Panc1 (cell line): ENCODE measurements around the gene MSANTD1. TPM values are rescaled to one million over a fixed set of nuclear protein-coding genes. Genes with fewer than 3 reads are reported as not detected.

ENCODE experiments used
- ATAC-seq: fragments of 200-7000 bp; cut with Tn5 transposase; 2 replicates; pipeline ENCODE4 v1.9.1; 2020; ENCODE audit warnings: mild to moderate bottlenecking, moderate library complexity
- BruUV-seq: library from RNA; stranded (reverse); fragments of 400-500 nt; replicated peaks from 2 replicates; lab custom pipeline; 2021; lab: Mats Ljungman, UMichigan
- CTCF ChIA-PET: fragments of 300-600 bp; sonication (Branson Sonifier 250); formaldehyde crosslinking; loops from one replicate; lab custom pipeline; 2022; ENCODE audit warnings: antibody characterized with exemption; lab: Charles Lee
- POLR2A ChIA-PET: fragments of 300-600 bp; sonication (Branson Sonifier 250); formaldehyde crosslinking; loops from one replicate; lab custom pipeline; 2022; ENCODE audit warnings: antibody characterized with exemption; lab: Charles Lee
- DNase-seq: peaks from one replicate; pipeline ENCODE4 v3.0.0-alpha.2; 2010; ENCODE audit warnings: low read depth, low spot score
- H3K27ac ChIP-seq: 2 replicates; pipeline ENCODE4 v1.5.1; 2011; ENCODE audit warnings: mild to moderate bottlenecking, low read length, inconsistent platforms
- H3K27me3 ChIP-seq: fragments of 200-500 bp; sonication (Bioruptor generic); 2 replicates; pipeline ENCODE4 v1.6.0; 2014; ENCODE audit warnings: low read length, inconsistent platforms; ENCODE audit not compliant: control insufficient read depth, insufficient read depth
- H3K36me3 ChIP-seq: fragments of 200-500 bp; sonication (Bioruptor generic); 2 replicates; pipeline ENCODE4 v1.5.1; 2014; ENCODE audit warnings: inconsistent platforms, mild to moderate bottlenecking, low read length, moderate library complexity; ENCODE audit not compliant: control insufficient read depth, insufficient read depth
- H3K4me1 ChIP-seq: 2 replicates; pipeline ENCODE4 v1.5.1; 2011; ENCODE audit warnings: inconsistent platforms, mild to moderate bottlenecking, low read length, moderate library complexity; ENCODE audit not compliant: control insufficient read depth, insufficient read depth
- H3K4me3 ChIP-seq, 2 experiments: 2 replicates each; pipeline ENCODE4 v1.5.1; 2011 to 2012; ENCODE audit warnings: low read depth in 2 of 2, low read length in 2 of 2, mild to moderate bottlenecking in 2 of 2, inconsistent platforms in 1 of 2, moderate library complexity in 1 of 2
- H3K9me3 ChIP-seq: fragments of 200-500 bp; sonication (Bioruptor generic); 2 replicates; pipeline ENCODE4 v1.5.1; 2014; ENCODE audit warnings: low read depth, mild to moderate bottlenecking, inconsistent platforms, low read length, moderate library complexity; ENCODE audit not compliant: control insufficient read depth, insufficient read depth
- POLR2AphosphoS5 ChIP-seq: IDR thresholded peaks from 2 replicates; pipeline ENCODE4 v1.6.1; 2012; ENCODE audit warnings: mild to moderate bottlenecking, low read depth, low read length, moderate library complexity
- SIN3A ChIP-seq: IDR thresholded peaks from 2 replicates; pipeline ENCODE4 v1.6.1; 2012; ENCODE audit warnings: low read depth, mild to moderate bottlenecking, low read length, moderate library complexity, borderline replicate concordance; ENCODE audit not compliant: insufficient read depth
- TCF7L2 ChIP-seq: IDR thresholded peaks from 2 replicates; pipeline ENCODE4 v1.6.1; 2011; ENCODE audit warnings: mild to moderate bottlenecking, low read depth, low read length, inconsistent platforms
- in situ Hi-C: cut with HindIII; loops from 2 replicates; pipeline ENCODE4 v1.10.0; 2016; ENCODE audit warnings: low sequenced_read_pairs, low pct_unique_long_range_greater_than_20kb
- intact Hi-C: fragments of 100-400 bp; cut with micrococcal nuclease; formaldehyde crosslinking; loops from one replicate; pipeline ENCODE4 v1.10.0; 2022; ENCODE audit not compliant: unreplicated experiment
- total RNA-seq: library from RNA; stranded (reverse); gene quantifications from one replicate; pipeline ENCODE4 v1.2.1, GENCODE V29; 2021; ENCODE audit not compliant: unreplicated experiment
- TF ChIP-seq, protein P1 (sequence below), 2 experiments: IDR thresholded peaks; 2 replicates each; pipeline ENCODE4 v1.6.1; 2011 to 2012; ENCODE audit warnings: low read depth in 2 of 2, control low read depth in 1 of 2, low read length in 1 of 2, mild to moderate bottlenecking in 1 of 2, moderate library complexity in 1 of 2; ENCODE audit not compliant: insufficient read depth in 1 of 2
- TF ChIP-seq, protein P2 (sequence below): fragments of 450-650 bp; IDR thresholded peaks from 2 replicates; pipeline ENCODE4 v1.5.1; 2017; ENCODE audit warnings: mild to moderate bottlenecking

The MSANTD1 gene
- total RNA-seq, 1 experiment from 2014 or later: 0.57 TPM

DNA sequence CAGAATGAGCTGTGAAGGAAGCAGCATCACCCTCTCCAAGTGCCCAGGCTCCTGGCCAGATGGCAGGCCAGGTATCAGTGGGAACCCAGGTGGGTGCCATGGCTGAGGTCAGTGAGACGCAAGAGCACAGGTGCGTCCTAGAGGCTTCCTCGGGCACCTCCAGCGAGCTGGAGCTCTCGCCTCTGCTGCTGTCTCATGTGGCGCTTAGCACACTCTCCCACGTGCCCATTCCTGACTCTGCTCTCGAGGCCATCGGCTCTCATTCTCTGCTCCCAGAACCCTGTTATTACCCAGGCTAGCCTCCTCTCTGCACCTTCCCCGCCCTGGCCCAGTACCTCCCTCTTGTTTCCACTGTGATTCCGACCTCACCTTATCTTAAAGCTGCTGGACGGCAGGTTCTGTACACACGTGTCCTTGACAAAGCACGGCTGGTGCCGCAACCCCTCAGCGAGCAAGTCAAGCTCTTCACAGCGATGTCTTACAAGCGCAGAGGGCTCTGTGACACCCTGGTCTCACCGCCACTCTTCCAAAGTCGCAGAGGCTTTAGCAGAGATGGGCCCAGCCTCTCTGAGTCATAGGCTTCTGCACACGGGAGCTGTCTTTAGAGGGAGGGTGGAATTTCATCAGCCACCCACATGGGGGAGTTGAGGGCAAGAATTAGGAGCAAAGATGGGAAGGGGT, 15.4 kb upstream of the MSANTD1 start:
- DNase-seq (no peak), ATAC-seq (0 out of 2 replicates have a peak, but pooled peaks have one; percentile 55)
- no TSS peak for BruUV-seq
- in situ Hi-C loops (no loop called here), intact Hi-C loops (no loop called here)
- H3K4me1 ChIP-seq: no peaks in the 10 kb centered on the region
- ChIA-PET CTCF (no interaction called here), POLR2A (interaction anchor here (0.7 kb wide), 1 partner anchor 12 kb away, joined by 3 read pairs; no protein-coding TSS in a partner anchor)
- H3K4me3 ChIP-seq: no peak overlapping the region
- no peaks in the 10 kb centered on the region for H3K9me3 ChIP-seq
- H3K27me3 ChIP-seq: no peaks in the 10 kb centered on the region
- TF ChIP-seq, protein P1, sequence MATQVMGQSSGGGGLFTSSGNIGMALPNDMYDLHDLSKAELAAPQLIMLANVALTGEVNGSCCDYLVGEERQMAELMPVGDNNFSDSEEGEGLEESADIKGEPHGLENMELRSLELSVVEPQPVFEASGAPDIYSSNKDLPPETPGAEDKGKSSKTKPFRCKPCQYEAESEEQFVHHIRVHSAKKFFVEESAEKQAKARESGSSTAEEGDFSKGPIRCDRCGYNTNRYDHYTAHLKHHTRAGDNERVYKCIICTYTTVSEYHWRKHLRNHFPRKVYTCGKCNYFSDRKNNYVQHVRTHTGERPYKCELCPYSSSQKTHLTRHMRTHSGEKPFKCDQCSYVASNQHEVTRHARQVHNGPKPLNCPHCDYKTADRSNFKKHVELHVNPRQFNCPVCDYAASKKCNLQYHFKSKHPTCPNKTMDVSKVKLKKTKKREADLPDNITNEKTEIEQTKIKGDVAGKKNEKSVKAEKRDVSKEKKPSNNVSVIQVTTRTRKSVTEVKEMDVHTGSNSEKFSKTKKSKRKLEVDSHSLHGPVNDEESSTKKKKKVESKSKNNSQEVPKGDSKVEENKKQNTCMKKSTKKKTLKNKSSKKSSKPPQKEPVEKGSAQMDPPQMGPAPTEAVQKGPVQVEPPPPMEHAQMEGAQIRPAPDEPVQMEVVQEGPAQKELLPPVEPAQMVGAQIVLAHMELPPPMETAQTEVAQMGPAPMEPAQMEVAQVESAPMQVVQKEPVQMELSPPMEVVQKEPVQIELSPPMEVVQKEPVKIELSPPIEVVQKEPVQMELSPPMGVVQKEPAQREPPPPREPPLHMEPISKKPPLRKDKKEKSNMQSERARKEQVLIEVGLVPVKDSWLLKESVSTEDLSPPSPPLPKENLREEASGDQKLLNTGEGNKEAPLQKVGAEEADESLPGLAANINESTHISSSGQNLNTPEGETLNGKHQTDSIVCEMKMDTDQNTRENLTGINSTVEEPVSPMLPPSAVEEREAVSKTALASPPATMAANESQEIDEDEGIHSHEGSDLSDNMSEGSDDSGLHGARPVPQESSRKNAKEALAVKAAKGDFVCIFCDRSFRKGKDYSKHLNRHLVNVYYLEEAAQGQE (IDR thresholded peaks at IDR 0.05; ENCODE audit: insufficient read depth in 1 of 2, low read depth in 2 of 2, low read length in 1 of 2): no peak
- TF ChIP-seq, protein P2, sequence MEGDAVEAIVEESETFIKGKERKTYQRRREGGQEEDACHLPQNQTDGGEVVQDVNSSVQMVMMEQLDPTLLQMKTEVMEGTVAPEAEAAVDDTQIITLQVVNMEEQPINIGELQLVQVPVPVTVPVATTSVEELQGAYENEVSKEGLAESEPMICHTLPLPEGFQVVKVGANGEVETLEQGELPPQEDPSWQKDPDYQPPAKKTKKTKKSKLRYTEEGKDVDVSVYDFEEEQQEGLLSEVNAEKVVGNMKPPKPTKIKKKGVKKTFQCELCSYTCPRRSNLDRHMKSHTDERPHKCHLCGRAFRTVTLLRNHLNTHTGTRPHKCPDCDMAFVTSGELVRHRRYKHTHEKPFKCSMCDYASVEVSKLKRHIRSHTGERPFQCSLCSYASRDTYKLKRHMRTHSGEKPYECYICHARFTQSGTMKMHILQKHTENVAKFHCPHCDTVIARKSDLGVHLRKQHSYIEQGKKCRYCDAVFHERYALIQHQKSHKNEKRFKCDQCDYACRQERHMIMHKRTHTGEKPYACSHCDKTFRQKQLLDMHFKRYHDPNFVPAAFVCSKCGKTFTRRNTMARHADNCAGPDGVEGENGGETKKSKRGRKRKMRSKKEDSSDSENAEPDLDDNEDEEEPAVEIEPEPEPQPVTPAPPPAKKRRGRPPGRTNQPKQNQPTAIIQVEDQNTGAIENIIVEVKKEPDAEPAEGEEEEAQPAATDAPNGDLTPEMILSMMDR: no peak
- H3K27ac ChIP-seq: no peak overlapping the region
- H3K36me3 ChIP-seq: no peaks in the 10 kb centered on the region

DNA sequence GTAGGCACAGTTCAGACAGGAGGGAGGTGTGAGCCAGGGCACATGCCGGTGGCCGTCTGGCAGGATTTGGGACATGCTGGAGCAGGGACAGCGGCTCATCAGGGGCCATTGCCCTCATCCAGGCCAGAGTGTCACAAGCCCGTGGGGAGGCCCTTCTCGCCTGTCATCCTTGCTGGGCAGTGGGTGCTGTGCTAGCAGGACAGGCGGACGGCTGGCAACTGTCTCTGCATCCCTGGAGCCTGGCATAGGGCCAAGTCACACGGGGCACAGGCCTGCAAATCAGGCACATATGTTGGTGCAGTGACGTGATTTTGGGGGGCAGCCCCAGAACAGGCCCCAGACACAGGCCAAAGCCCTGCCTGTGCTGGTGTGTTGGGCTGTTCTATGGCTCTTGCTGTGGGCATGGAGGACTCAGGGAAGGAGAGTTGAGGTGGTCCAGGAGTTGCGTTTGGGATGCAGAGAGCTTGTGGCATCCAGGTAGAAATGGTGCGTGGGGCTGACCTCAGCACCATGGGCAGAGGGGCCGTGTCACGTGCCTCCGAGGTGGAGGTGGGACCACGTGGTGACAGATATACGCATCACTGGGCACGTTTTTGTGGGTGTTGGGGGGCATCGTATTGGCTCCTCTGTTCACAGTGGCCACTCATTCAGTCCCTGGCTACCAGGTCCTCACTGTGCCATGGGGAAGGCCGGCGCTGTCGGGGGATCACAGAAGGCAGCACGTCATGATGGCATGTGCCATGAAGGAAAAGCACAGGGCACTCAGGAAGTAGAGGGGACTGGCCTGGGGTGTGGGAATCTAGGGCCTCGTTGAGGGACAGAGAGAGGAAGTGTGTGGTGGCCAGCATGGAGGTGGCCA, 14.6 kb upstream of the MSANTD1 start:
- Histone ChIP-seq H3K4me1 (no peaks in the 10 kb centered on the region), H3K27me3 (no peaks in the 10 kb centered on the region), H3K9me3 (no peaks in the 10 kb centered on the region), H3K27ac (no peak overlapping the region), H3K4me3 (no peak overlapping the region), H3K36me3 (no peaks in the 10 kb centered on the region)
- BruUV-seq: no TSS peak
- DNase-seq (no peak), ATAC-seq (no peak)
- TF ChIP-seq TCF7L2 (no peak), SIN3A (no peak), POLR2AphosphoS5 (no peak)
- TF ChIP-seq, protein P2: no peak
- TF ChIP-seq, protein P1 (IDR thresholded peaks at IDR 0.05; ENCODE audit: insufficient read depth in 1 of 2, low read depth in 2 of 2, low read length in 1 of 2): no peak
- ChIA-PET POLR2A (interaction anchor here (0.7 kb wide), 1 partner anchor 13 kb away, joined by 3 read pairs; no protein-coding TSS in a partner anchor), CTCF (no interaction called here)
- in situ Hi-C loops (no loop called here), intact Hi-C loops (no loop called here)
